Right hindlimb (tissue), 1 donor: ENCODE measurements around the gene NETO2.
"Not testable (repeated sequence)": the region's sequence is repeated elsewhere in the genome, so short reads cannot be mapped to it uniquely, and the experiment has no call there.

ENCODE experiments used
- DNase-seq: peaks from one replicate; pipeline ENCODE4 v3.0.0-alpha.2; 2018

The NETO2 gene

GRCh38 chr16:47063011-47063724 lies 80.6 kb downstream of the NETO2 start:
- no peak for DNase-seq

- no peak for DNase-seq
These were observed 82.5 kb downstream of the NETO2 start for GRCh38 chr16:47061204-47061603.

DNA sequence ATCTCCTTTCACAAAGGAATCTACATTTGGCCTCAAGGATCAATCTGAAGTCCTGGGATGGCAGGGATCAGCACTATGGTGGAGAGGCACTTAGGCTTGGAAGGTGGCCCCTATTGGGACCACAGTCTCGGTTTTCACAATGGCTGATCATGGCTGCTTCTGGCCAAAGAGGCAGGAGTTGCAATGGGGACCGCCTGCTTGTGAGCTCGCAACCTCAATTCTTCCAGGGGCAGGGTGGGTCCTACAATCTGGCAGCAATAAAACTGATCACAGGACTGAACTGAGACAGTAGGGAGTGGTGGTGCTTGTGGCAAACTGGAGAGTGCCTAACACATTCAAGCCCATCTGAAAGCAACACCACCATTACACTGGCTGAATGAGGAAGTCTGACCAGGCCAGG lies 83.1 kb downstream of the NETO2 start:
- DNase-seq: no peak

DNA sequence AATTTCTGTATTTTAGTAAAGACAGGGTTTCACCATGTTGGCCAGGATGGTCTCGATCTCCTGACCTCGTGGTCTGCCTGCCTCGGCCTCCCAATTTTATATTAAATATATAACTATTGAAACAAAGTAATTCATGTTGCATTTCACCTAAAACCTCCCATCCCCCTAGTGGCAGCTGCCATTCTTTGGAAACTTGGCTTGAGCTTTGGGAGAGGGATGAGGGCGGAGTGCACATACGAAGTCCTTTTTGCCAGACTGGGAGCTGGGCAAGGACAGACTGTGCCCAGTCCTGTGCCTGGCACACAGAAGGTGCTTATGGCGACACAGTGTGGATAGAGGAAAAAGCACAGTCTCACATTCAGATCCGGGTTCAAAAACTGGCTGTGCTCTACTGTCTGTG lies 83.8 kb downstream of the NETO2 start:
- DNase-seq: no peak

- not testable (repeated sequence) for DNase-seq
These were observed 84.6 kb downstream of the NETO2 start for GRCh38 chr16:47059130-47059529.

DNA sequence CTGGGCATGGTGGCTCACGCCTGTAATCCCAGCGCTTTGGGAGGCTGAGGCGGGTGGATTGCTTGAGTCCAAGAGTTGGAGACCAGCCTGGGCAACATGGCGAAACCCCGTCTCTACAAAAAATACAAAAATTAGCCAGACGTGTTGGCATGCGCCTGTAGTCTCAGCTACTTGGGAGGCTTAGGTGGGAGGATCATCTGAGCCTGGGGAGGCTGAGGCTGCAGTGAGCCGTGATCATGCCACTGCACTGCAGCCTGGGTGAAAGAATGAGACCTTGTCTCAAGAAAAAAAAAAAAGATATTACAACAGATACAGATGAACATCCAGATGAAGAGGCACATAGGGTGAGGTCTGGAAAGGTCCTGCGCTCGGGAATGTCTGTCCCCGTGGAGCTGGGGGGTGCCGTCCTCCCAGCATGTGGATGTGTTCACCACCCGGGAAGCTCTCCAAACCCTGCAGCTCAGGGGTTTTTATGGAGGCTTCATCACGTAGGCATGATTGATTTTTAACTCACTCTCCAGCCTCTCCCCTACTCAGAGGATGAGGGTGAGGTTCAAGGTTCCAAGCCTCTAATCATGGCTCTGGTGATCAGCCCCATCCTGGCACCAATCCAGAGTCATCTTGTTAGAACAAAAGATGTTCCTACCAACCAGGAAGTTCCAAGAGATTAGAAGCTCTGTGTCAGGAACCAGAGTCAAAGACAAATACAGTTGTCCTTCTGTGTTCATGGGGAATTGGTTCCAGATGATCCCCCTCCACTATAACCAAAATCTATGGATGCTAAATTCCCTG lies 85.3 kb downstream of the NETO2 start:
- no peak for DNase-seq

GRCh38 chr16:47057630-47057993 lies 86.1 kb downstream of the NETO2 start:
- DNase-seq: no peak

DNA sequence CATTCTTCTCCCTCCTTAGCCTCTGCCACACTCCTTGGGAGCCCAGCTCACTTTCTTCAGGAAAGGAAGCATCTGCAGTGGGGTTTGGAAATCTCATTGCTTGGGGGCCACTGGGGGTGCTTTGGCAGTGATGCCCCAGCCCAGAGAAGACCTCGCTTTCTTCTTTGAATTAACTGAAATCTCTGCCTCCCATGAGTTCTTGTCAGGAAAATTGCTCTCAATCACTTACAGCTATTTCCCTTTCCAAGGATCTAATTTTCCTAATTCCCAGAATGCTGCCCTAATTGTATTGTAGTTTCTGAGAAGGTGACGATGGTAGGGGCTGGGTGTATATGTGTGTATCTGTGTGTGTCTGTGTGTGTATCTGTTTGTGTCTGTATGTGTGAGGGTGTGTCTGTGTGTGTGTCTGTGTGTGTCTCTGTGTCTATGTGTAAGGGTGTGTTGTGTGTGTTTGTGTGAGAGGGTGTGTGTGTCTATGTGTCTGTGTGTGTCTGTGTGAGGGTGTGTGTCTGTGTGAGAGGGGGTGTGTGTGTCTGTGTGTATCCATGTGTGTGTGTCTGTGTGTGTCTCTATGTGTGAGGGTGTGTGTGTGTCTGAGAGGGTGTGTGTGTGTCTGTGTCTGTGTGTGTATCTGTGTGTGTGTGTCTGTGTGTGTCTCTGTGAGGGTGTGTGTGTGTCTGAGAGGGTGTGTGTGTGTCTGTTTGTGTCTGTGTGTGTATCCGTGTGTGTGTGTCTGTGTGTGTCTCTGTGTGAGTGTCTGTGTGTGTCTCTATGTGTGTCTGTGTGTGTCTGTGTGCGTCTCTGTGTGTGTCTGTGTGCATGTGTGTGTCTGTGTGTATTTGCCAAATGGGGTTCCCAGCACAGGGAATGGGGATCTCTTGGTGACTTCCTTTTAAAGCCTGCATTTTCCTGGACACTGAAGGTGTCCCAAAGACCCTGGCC lies 86.8 kb downstream of the NETO2 start:
- no peak for DNase-seq

DNA sequence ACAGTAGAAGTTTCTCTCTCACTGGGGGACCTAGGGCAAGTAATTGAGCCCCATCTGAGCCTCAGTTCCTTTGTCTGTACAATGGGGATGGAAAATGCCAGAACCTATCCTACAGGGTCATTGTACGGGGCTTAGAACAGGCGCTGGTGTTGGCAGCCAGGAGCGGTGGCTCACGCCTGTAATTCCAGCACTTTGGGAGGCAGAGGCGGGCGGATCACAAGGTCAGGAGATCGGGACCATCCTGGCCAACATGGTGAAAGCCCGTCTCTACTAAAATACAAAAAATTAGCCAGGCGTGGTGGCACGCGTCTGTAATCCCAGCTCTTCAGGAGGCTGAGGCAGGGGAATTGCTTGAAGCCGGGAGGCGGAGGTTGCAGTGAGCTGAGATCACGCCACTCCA lies 87.7 kb downstream of the NETO2 start:
- not testable (repeated sequence) for DNase-seq

DNA sequence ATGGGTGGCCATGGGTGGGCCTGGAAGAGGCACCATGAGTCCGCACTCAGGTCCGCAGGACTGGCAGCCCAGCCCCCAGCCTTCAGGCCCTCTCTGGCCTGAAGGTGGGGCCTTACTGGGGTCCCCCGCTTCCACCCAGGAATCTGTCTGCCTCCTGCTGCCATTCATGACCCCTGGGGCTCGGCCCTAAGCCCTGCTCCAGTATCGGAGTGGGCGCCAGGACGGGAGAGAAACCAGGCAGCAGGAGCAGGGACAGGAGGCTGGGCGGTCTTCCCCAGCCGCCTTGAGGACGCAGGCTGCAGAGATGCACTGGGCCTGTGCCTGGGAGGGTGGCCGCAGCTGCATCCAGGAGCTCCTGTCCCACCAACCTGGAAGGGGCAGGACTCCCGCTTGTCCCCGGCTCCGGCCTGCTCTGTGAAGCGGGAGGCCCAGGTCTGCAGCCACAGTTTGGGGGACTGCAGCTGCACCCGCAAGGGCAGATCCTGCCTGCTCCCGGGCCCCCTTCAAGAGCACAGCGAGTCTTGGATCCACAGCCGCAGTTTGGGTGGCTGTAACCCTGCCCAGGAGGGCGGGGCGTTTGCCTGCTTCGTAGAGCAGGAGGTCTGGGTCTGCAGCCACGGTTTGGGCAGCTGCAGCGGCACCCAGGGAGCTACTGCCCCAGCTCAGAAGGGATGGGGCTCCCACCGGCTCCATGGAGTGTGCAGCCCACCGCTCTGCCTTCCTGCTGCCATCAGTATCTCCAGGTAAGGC lies 88.4 kb downstream of the NETO2 start:
- no peak for DNase-seq

DNA sequence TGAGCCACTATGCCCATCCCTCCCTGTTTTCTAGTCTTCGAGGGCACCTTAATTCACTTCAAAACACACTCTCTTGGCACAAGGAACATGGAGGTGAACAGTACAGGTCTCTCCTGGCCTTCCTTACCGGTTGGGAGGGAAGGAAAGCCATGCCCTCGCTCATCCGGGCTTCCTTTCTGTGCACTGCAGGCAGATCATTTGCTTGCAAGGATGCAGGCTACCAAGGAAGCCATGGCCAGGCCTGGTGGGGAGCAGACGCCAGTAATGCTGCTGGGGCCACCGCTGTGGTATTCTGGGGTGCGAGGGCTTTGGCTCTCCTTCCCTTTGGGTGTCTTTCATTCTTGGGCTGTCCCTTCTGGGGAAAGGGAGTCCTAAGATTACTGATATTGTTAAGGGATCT lies 89.4 kb downstream of the NETO2 start:
- no peak for DNase-seq

- no peak for DNase-seq
These were observed 89.8 kb downstream of the NETO2 start for GRCh38 chr16:47053895-47054294.

- DNase-seq: no peak
These were observed 90.8 kb downstream of the NETO2 start for GRCh38 chr16:47052666-47053640.

GRCh38 chr16:47051031-47051430 lies 92.7 kb downstream of the NETO2 start:
- no peak for DNase-seq

DNA sequence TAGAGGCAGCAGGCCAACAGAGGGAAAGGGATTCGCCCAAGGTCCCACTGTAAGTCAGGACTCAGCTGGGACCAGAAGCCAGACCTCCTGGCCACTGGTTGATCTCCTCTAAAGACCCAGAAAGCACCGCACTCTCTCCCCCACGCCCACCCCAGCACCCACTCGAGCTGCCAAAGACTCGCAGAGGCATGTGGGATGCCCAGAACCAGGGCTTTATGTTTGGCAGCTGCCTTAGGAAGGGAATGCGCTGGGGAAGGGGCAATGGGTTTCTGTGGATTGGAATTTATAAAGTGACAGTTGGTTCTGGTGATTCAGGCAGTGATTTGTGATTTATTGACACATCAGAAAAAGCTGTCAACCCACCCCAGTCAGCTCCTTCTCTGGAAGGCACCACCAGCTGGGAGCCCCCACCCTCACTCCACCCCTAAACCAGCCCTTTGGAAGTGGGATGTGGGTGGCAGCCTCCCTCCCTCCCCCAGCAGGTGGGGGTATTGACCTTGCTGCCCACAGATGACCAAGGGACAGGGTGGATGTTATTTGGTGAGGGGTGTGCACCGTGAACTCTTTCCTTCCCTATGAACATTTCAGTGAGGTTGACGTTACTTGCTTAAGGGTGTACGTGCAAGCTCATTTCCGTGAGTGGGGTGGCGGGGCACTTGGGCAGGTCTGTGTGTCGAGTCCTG lies 93.7 kb downstream of the NETO2 start:
- DNase-seq: no peak

DNA sequence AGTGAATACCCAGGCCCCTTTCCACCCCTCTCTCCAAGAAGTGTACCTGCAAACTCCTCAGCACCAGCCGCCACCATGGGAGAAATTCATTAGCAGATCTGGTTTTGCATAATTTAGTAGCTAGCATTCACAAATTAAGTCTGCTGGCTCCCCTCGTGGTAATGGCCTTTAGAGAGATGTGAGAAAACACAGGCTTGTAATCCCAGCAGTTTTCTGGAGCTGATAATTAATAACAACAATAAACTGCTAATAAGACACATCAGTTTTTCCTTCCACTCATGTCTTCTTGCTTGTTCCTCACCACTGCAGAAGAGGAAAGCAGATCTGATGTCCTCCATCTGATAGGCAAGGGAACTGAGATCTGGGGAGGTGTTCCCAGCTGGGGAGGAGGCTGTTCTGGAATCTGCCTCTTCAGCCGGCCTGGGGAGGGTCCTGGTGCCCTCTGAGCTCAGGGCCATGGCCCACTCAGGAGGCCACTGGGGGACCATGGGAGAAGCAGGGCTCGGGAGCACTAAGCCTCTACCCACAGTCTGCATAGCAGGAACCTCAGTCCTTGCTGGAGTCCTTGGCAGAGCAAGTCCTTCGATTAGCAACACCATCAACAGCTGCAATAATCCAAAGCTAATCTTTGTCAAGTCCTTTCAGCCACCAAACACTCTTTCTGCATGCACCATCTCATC lies 96.1 kb downstream of the NETO2 start:
- DNase-seq: no peak

- no peak for DNase-seq
These were observed 96.8 kb downstream of the NETO2 start for GRCh38 chr16:47046726-47047523.

DNA sequence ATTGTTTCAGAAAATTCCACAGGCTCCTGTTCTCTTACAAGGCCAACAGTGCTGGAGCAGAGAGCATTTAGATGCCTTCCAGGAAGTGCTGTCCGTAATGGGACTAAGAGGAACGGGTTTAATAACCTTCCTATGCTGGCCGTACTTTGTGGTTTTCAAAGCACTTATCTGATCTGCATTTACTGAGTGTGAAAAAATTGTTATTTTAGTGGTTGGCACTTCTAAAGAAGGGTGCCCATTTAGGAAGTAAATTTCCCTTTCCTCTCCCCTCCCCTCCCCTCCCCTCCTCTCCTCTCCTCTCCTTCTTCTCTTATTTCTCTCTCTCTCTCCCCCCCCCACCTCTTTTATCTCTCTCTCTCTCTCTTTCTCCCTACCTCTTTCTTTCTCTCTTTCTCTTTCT lies 98.3 kb downstream of the NETO2 start:
- DNase-seq: no peak

DNA sequence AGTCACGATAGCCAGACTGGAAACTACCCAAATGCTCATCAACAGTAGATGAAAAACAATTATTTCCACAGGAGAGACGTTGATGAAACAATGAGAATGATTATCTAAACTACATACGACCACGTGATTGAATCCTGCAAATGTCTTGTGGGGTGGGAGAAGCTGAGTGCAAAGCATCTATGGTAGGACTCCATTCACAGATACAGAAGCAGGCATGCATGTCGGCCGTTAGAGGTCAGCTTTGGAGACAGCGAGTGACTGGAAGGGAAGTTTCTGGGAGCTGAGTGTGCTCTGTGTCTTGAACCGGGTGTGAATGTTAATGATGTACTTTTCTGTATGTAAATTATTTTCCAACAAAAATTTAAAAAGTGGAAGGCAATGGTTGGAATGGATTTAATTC lies 98.7 kb downstream of the NETO2 start:
- DNase-seq: no peak
